Measurements from ENCODE around the gene ITGB4.
"Not testable (repeated sequence)": the region's sequence is repeated elsewhere in the genome, so short reads cannot be mapped to it uniquely, and the experiment has no call there.

Gene ITGB4

GRCh38 chr17:75773808-75774470 is 52.7 kb downstream of the ITGB4 start:
- no peak for DNase-seq

- DNase-seq = no peak
These were observed 53.3 kb downstream of the ITGB4 start for GRCh38 chr17:75774471-75774990.

GRCh38 chr17:75774991-75775668 is 53.9 kb downstream of the ITGB4 start:
- no peak for DNase-seq

GRCh38 chr17:75776386-75777295 is 55.4 kb downstream of the ITGB4 start:
- DNase-seq = no peak

DNA sequence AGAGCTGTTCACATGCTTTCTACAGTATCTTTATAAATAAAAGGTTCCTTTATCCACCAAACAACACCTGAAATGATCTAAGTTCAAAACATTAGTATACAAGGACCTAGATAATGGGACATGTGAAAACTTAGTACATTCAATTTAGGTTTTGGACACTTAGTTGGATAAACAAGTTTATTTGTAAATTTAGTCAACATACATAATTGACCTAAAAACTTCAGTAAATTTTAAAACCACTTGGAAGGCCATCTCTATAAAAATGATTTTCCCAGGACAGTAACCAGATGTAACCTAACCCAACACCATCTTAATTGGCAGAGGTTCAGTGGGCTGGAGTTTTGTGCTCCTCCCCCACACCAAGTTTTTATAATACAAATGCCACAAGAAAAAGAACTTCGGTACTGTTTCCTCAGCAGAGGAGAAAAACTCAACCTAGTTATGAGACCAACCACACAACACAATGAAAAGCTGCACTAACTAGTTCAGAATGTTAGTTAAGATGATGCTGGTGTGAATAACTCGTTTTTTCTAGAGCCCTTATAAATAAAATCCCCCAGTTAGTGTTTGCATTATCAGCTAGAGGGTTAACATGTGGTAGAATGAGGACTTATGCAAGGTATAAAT is 56.1 kb downstream of the ITGB4 start:
- no peak for DNase-seq

DNA sequence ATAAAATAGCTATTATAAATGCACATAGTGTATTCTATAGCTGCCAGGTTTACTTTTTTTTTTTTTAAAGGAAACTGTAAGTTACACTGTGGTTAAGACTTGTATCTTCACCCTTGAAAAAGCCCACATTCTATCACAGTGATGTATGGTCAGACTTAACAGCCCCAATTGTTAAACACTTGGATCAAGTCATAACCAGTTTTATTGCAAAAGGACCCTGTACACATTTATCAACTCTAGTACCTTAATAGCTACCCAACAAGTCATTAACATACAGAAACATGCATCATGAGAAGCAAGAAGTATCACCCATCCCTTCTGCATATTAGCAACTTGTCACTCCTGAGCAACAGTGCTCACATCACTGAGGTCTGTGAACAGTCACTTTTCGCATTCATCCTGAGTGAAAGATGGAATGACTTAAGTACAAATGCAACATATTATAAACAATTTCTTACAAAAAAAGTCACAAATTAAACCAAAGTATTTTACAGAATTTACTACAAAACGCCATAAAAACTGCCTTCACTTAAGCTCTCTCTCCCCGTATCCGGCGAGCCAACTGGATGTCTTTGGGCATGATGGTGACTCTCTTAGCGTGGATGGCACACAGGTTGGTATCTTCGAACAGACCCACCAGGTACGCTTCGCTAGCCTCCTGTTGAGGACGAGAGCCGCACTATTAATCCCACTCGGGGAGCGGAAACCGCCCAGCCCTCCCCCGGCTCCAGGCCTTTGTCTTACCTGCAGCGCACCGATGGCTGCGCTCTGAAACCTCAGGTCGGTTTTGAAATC is 57.0 kb downstream of the ITGB4 start:
- DNase-seq = not testable (repeated sequence)

DNA sequence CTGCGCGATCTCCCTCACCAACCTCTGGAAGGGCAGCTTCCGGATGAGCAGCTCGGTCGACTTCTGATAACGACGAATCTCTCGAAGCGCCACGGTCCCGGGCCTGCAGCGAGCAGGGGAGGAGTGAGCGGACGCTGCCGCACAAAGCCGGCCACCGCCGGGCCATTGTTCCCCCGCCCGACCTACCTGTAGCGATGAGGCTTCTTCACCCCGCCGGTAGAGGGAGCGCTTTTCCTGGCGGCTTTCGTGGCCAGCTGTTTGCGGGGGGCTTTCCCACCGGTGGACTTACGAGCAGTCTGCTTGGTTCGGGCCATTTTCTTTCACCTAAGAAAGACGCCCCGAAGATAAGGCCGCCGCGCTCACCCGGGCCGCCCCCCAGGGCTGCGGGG is 57.6 kb downstream of the ITGB4 start:
- peak in 1 of 2 experiments; percentile 73 for DNase-seq

- peak; percentile 97 to 99 for DNase-seq
These were observed 58.2 kb downstream of the ITGB4 start for GRCh38 chr17:75779250-75779986.

- DNase-seq = no peak
These were observed 59.0 kb downstream of the ITGB4 start for GRCh38 chr17:75779987-75780889.

DNA sequence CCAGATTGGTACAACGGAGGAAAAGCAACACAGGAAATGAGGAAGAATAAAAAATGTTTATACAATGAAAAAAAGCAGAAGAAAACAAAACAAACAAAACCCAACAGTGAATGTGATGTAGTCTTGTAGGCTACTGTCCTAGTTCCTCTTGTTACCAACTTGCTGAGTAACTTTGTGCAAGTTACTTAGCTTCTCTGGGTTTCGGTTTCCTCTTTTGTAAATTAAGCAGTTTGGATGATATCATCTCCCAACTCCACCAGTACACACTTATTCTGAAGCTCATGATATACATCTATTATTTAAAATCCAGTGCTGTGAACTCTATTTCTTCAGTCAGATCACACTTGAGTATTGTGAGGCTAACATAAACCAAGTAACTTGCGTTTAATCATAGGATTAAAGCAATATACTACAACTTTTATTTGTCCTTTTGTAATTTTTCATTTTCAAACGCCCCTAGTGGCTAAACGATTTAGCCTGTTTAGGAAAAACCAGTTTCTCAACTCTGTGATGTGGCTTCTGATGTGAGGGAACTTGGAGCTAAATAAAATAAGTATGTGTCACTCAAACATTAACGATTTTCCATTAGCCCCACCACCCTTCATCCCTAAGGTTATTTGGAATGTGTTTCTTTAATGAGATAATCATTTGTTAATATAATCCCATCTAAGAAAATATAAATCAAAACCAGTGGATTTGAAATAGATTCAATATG is 62.0 kb downstream of the ITGB4 start:
- peak in 1 of 2 experiments; percentile 54 for DNase-seq

DNA sequence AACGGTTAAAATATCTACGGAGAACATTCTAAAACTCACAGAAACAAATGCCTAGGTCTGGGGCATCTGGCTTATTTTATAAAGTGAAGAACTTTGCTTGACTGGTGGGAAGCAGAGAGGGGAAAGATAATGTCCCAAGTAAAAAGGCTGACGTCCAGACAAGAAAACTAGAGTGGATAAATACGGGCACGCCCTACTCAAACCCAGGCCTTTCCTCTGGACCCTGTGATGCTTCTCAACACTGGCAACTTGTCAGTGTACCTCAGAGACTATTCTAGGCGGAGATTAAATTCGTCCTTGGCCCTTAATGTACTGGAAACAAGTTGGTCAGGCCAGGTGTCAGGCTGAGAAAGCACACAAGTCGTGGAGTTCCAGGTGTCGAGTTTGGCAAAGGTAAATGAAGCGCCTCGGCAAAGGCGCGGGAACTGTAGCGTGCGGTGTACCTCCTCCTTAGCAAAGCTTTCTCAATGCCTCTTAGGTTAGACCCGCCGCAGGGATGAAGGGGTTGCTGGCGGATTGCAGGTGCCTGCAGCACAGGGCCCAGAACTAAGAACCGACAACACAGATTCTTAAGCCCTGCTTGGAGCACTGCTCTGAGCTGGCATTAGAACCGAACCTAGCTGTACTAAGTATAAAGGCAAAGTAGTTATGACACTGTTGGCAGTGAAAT is 62.7 kb downstream of the ITGB4 start:
- DNase-seq = no peak

DNA sequence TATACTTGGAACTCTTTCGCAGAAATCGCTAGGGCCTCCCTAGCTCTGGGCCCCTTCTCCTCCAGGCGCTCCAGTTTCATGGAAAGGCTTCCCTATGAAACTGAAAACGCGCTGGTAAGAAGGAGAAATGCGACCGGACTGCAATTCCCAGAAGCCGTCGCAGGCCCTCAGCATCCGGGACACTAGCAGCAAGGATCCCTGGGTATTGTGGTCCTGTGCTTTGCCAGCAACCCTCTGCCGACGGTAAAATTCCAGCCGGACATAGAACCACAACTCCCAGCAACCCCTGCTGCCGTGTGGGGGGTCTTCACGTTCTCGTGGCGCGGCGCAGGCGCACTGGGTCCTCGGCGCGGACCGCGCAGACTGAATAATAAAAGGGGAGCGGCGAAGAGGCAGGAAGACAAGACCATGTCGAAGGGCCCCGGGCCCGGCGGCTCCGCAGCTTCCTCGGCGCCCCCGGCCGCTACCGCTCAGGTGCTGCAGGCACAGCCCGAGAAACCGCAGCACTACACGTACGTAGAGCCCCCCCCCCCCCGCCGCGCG is 63.3 kb downstream of the ITGB4 start, which contains the start of gene UNK:
Gene UNK, plus strand, starts transcription at position 334 of the 543 bp plus-strand sequence. Its CDS starts 75 bp downstream, at position 409.
- DNase-seq = peak; percentile 89 to 97

DNA sequence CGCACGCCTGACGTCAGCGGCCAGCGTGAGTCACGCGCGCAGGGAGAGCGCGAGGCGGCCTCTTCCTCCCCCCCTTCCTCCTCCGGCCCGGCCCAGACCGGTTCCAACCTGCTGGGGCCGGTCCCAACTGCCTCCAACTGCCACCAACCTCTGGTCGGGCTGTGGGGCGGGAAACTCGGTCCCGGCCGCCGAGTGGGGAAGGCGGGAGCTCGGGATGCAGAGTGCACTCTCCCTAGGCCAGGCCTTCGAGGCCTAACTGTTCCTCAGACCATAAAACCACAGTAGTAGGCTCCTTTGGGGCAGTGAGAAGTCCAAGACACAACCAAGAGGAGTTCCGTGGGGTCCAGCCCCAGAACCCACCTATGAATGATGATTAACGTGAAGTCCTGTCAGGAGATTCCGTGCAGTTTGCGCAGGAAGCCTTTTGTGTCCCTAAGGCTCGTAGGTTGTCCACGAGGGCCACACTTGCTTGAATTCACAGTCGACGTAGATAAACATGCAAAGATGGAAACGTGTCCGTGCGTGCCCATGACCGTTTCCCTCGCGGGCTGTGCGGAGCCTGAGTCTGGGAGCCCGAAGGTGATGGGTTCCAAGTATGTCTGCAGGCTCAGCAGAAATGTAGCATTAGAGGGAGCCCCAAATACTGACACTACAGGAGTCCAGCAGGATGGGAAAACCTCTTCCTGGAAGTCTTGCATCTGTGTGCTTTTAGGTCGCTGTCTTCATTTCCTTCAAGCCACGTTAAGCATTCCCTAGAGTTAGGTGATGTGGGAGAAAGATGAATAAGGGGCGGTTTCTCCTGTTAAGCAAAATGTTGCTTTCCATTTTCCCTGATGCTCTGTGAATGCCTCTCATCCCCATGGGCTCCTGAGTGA is 64.0 kb downstream of the ITGB4 start:
- peak; percentile 82 to 94 for DNase-seq

GRCh38 chr17:75791254-75791653 is 70.0 kb downstream of the ITGB4 start:
- DNase-seq = no peak

- DNase-seq = no peak
These were observed 72.2 kb downstream of the ITGB4 start for GRCh38 chr17:75793460-75793859.

DNA sequence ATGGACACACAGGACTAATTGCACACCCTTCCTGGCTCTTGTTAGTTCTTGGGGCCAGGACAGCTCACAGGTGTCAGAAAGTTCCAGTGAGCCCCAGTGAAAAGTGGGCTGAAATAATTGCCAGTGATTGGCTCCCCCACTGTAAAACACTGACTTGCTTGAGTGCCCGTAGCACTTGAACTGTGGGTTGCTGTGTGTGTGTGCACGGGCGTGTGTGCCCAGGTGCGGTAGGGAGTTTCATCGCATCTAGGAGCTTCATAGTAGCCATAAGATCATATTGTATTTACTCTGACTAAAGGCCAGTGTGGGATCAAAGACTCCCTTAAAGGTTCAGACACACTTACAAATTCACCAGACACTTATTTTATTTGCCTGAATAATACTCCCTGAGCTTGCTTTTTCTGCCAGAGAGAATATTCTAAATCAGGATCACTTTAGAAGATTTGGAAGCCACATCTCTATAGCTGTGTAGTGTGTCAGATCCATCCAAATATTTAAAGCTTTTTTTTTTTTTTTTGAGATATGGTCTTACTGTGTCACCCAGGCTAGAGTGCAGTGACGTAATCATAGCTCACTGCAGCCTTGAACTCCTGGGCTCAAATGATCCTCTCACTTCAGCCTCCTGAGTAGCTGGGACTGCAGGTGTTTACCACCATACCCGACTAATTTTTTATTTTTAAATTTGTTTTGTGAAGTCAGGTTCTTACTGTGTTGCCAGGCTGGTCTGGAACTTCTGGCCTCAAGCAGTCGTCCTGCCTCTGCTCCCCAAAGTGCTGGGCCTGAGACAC is 74.8 kb downstream of the ITGB4 start:
- no peak for DNase-seq

- no peak for DNase-seq
These were observed 78.1 kb downstream of the ITGB4 start for GRCh38 chr17:75799402-75799801.
